ENCODE measurements around the gene HCN3. TPM values are rescaled to one million over a fixed set of nuclear protein-coding genes. Genes with fewer than 3 reads are reported as not detected.

Gene HCN3
- total RNA-seq, 1 experiment from 2014 or later = 7.7 TPM

DNA sequence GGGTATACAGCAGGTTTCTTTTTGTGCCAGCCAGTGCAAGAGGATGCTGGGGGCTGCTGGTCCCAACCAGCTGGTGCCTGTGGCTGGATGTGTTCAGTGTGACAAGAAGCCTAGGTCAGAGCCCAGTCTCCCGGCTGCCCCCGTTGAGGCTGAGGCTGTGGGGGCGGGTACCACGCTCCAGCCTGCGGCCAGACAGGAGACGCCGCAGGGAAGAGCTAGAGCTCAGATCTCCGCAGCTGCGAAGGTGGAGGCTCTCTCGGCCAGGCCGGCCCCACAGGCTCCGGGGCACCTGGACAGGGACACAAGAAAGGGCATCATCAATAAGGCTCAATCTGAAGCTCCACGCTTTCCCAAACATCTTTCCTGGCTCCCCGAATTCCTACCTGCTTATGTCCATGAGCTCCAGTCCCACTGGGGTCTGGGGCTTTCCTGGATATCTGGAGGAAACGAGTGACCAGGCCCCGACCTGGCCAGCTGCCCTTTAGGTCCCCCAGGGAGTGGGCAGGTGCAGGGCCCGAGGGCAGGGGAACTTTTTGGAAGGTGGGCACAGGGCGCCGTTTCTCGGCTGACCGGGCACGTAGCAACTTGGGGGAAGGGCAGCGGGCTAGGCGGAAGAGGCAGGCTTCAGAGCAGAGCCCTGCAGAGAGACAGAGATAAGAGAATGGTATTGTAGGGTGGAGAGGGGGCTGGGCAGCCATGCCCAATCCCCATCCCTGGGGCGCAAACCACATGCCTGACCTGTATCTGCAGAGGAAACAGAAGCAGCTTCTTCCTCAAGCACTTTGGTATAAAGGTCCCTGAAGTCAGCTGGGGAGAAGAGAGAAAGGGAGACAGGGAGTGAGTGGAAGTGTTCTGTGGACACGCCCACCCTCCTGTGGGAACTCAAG lies 29.4 kb upstream of the HCN3 start:
- H3K27me3 ChIP-seq (ENCODE audit: control insufficient read depth, insufficient read depth, low read length) = peaks cover 14% of the 10 kb centered on the region
- no peaks in the 10 kb centered on the region; the same call in none of the 2 replicates for H3K36me3 ChIP-seq (replicated peaks; ENCODE audit: control insufficient read depth, insufficient read depth, low read length)
- H3K4me3 ChIP-seq (ENCODE audit: insufficient read depth, low read depth, low read length) = no peak overlapping the region
- DNase-seq = peak; percentile 34

DNA sequence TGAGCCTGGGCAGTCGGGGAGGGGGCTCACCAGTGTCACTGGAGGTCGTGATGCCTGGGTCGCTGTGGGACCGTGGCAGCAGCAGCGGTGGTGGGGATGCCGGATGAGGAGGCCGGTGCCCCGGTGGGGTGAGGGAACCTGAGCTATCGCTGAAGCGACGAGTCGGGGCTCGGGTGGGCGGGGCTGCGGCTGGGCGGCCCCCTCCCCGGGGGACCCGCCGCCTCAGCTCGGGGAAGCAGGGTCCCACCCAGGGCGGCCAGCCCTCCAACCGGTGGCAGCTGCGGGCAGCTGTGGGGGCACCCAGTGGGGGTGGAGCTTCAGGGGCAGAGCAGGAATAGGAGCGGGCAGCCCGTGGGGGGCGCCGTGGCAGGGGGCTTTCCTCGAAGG lies 27.0 kb upstream of the HCN3 start:
- peak; percentile 90 for DNase-seq
- Histone ChIP-seq H3K27me3 (ENCODE audit: control insufficient read depth, insufficient read depth, low read length) (peaks cover 26% of the 10 kb centered on the region), H3K4me3 (ENCODE audit: insufficient read depth, low read depth, low read length) (peak overlapping the region; percentile 82), H3K36me3 (replicated peaks; ENCODE audit: control insufficient read depth, insufficient read depth, low read length) (no peaks in the 10 kb centered on the region; the same call in none of the 2 replicates)

DNA sequence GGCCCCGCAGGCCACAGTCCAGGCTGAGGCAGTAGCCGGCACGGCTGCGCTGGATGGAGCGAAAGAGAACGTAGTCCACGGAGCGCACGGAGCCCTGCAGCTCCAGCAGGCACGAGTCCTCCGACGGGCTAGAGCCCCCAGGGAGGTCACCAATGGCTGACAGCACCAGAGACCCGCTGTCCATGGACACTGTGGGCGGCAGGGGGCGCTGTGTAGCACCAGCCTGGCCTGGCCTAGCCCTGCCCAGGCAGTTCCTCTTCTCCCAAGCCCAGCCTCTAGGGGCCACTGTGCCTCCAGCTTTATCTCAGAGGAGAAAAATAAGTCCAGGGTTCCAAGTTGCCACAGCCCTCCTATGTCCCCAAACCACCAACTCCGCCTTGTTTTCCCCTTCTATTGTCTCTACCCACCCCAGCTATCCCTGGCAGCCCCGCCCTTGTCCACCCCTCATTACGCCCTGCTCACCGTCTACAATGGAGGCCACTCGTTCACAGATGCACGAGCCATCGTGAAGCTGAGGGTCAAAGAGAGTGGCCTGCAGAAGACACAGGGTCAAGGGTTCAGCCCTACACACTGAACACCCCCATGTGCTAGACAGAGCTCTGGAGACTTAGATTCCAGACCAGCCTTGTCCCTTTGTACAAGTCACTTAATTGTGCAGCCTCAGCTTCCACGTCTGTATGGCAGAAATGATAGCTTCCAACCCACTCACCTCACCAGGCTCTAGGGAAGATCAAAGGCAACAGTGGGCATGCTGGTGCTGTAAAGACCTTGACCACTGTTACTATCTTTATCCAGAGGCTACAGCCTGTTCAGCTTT lies 26.4 kb upstream of the HCN3 start:
- no peaks in the 10 kb centered on the region; the same call in none of the 2 replicates for H3K36me3 ChIP-seq (replicated peaks; ENCODE audit: control insufficient read depth, insufficient read depth, low read length)
- peak; percentile 99 for DNase-seq
- peak overlapping the region; percentile 82 for H3K4me3 ChIP-seq (ENCODE audit: insufficient read depth, low read depth, low read length)
- H3K27me3 ChIP-seq (ENCODE audit: control insufficient read depth, insufficient read depth, low read length) = peaks cover 24% of the 10 kb centered on the region

DNA sequence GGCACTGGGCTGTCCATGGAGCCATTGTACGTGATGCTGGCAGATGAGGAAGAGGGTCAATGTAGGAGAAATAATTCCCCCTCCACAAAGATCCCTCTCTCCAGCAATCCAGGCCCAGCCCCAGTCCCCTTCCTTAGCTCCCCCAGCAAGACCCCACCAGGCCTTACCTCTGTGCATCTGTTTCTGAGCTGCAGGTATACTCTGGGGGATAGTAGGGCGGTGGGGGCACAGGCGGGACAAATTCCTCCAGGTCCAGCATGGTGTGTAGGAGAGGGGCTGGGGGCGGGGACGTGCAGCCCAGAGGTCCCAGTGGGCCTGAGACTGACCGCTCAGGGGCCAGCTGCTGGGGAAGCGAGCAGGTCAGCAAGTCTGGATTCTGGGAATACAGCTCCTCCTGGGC lies 25.7 kb upstream of the HCN3 start:
- DNase-seq = no peak
- H3K36me3 ChIP-seq (replicated peaks; ENCODE audit: control insufficient read depth, insufficient read depth, low read length) = no peaks in the 10 kb centered on the region; the same call in none of the 2 replicates
- peaks cover 20% of the 10 kb centered on the region for H3K27me3 ChIP-seq (ENCODE audit: control insufficient read depth, insufficient read depth, low read length)
- H3K4me3 ChIP-seq (ENCODE audit: insufficient read depth, low read depth, low read length) = no peak overlapping the region

DNA sequence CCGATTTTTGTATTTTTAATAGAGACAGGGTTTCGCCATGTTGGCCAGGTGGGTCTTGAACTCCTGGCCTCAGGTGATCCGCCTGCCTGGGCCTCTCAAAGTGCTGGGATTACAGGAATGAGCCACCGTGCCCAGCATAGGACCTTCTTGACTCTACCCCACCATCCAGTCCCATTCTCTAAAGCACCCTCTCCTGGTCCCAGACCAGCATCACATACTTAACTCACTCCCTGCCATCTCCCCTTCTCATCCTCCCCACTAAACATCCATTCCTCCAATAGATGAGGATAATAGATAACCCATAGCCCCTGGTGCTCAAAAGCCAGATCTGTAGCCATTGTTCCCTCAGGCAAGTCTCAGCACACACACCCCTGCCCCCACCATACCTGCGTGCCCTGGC lies 24.1 kb upstream of the HCN3 start:
- H3K36me3 ChIP-seq (replicated peaks; ENCODE audit: control insufficient read depth, insufficient read depth, low read length) = no peaks in the 10 kb centered on the region; the same call in 1 of the 2 replicates
- H3K27me3 ChIP-seq (ENCODE audit: control insufficient read depth, insufficient read depth, low read length) = peaks cover 18% of the 10 kb centered on the region
- peak; percentile 68 for DNase-seq
- no peak overlapping the region for H3K4me3 ChIP-seq (ENCODE audit: insufficient read depth, low read depth, low read length)

DNA sequence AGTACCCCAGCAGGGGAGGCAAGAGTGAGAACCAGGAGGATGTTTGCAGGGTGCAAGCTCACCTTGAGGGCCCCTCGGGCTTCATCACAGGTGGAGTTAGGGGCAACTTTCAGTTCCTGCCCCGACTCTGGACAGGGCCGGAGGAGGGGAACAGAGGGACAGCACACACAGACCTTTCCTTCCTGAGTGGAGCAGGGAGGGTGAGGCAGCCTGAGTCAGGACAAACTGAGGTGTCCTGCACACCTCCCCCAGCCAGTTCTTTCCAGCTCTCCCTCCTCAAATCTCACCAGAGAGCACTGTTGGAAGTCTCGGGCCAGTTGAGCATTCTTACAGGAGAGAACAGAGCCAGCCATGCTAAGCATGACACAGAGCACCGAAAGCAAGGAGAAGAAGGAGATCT lies 23.5 kb upstream of the HCN3 start:
- Histone ChIP-seq H3K27me3 (ENCODE audit: control insufficient read depth, insufficient read depth, low read length) (peaks cover 18% of the 10 kb centered on the region), H3K4me3 (ENCODE audit: insufficient read depth, low read depth, low read length) (no peak overlapping the region)
- DNase-seq = no peak

DNA sequence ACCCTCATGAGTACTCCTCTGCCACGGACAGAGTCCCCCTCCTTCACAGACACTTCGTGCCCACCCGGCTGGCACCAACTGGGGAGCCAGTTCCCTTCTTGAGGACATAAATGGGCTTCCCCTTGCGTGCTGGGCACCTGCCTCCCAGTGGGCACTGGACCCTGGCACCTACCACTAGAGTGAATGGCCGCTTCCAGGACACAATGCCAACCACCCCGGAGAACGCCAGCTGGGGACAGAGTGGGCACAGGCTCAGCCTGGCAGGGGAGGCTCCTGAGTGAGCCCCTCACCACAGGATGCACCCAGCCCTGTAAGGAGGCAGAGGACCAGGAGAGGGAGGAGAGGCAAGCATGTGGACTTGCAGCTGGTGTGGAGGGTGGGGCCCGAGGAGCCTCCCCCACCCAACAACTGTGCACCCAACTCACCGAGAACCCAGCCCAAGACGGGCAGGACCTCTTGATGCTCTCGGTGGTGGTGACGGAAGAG lies 23.0 kb upstream of the HCN3 start:
- Histone ChIP-seq H3K4me3 (ENCODE audit: insufficient read depth, low read depth, low read length) (peak overlapping the region; percentile 87), H3K36me3 (replicated peaks; ENCODE audit: control insufficient read depth, insufficient read depth, low read length) (no peaks in the 10 kb centered on the region; the same call in 1 of the 2 replicates), H3K27me3 (ENCODE audit: control insufficient read depth, insufficient read depth, low read length) (peaks cover 18% of the 10 kb centered on the region)
- no peak for DNase-seq

More for the DNA sequence above, 23.5 kb upstream of the HCN3 start:
- H3K36me3 ChIP-seq (replicated peaks; ENCODE audit: control insufficient read depth, insufficient read depth, low read length) = no peaks in the 10 kb centered on the region; the same call in 1 of the 2 replicates

DNA sequence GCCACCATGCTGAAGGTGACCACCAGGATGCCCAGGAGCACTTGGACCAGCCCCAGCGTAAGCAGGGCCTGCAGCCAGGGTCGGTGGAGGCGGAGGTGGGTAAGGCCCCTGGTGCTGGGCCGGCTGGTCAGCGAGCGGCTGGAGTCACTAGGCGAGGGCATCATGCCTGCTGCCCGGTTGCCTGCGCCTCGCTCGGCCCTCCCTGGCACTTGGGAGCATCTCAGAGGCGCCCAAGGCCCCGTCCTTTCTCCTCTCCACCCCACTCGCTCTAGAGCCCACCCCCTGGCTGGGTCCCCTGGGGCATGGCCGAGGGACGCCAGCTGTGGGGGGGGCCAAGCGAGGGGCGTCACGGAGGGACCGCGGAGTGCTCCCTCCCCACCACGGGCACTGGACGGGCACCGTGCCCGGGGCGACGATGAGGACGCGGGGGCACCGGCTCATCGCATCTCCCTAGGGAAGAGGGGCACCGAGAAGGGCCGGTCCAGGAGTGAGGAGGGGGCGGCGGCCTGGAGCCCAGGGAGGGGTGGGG lies 22.5 kb upstream of the HCN3 start:
- H3K27me3 ChIP-seq (ENCODE audit: control insufficient read depth, insufficient read depth, low read length) = peaks cover 18% of the 10 kb centered on the region
- DNase-seq = peak; percentile 79
- H3K4me3 ChIP-seq (ENCODE audit: insufficient read depth, low read depth, low read length) = peak overlapping the region; percentile 87
- no peaks in the 10 kb centered on the region; the same call in 1 of the 2 replicates for H3K36me3 ChIP-seq (replicated peaks; ENCODE audit: control insufficient read depth, insufficient read depth, low read length)

DNA sequence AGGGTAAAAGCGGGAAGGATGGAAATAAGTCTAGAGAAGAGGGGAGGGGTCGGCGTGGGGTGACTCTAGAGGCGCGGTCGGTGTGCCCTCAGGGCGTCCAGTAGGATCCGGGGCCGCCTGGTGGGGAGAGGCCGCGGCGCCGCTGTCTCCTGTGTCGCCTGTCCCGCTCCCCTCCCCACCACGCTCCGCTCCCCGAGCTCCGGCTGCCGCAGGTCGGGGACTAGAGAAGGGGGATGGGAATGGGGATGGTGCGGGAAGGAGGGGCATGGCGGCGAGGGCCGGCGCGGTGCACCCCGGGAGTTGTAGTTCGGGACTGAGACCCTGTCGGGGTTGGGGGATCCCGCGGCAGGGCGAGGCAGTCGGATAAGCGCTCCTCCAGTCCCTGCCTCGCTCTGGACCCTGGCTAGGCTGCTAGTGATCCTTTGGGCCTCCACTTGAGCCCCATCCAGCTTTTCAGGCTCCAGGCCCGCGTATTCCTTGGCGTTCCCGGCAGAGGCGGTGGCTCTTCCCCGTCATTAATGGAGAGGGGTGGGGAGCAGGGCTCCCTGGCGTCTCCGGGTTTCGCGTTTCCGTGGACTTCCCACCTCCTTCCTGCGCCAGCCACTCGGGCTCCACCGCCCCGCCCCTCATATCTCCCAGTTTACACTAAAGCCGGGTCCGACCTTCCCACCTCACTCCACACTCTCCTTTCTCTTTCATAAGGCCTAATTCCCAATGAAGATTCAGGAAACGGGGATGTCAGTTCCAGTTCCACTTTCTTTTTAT lies 21.8 kb upstream of the HCN3 start, which contains the start of gene ENTREP3:
ENTREP3 (minus strand) TSS at position 241 of the 765 bp plus-strand sequence. CDS start 606 bp downstream, outside the sequence.
- DNase-seq = peak; percentile 99

DNA sequence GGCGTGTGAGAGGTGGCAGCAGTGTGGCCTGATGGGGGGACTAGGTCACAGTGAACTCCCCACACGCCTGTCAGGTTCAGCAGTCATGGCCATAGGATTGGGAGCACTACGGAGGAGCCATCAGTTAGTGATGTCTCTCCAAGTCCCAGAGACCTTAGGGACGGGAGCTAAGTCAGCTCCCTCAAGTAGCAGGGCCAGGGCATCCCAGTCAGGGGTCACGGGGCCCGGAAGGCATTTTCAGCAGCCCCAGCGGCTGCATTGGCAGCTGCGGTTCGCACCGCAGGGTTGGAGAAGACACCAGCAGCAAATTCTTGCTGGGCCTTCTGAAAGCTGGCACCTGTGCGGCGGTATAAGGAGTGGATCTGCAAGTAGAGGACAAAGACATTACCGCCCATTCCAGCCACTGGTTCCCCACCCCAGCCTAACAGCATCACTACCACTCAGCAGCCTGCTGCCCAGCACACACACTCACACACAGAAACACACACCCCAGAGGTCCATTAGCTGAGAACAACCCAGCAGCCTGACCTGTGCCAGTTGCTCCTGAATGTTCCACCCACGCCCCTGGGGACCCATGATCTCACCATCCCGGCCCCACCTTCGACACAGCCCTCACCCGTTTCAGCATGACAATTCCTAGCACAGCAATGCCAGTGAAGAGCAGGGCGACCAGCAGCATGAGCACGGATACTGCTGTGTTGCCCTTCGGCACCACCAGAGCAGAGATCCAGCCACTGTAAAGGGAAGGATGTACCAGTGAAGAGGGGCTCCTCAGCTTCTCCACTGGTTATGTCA lies 21.0 kb upstream of the HCN3 start:
- H3K4me3 ChIP-seq (ENCODE audit: insufficient read depth, low read depth, low read length) = peak overlapping the region; percentile 87
- H3K36me3 ChIP-seq (replicated peaks; ENCODE audit: control insufficient read depth, insufficient read depth, low read length) = no peaks in the 10 kb centered on the region; the same call in 1 of the 2 replicates
- peak; percentile 63 for DNase-seq
- peaks cover 14% of the 10 kb centered on the region for H3K27me3 ChIP-seq (ENCODE audit: control insufficient read depth, insufficient read depth, low read length)

More for the DNA sequence above, 21.8 kb upstream of the HCN3 start, which contains the start of gene ENTREP3:
- Histone ChIP-seq H3K36me3 (replicated peaks; ENCODE audit: control insufficient read depth, insufficient read depth, low read length) (no peaks in the 10 kb centered on the region; the same call in 1 of the 2 replicates), H3K4me3 (ENCODE audit: insufficient read depth, low read depth, low read length) (peak within 1 kb of the TSS; percentile 87), H3K27me3 (ENCODE audit: control insufficient read depth, insufficient read depth, low read length) (peaks cover 14% of the 10 kb centered on the region)

DNA sequence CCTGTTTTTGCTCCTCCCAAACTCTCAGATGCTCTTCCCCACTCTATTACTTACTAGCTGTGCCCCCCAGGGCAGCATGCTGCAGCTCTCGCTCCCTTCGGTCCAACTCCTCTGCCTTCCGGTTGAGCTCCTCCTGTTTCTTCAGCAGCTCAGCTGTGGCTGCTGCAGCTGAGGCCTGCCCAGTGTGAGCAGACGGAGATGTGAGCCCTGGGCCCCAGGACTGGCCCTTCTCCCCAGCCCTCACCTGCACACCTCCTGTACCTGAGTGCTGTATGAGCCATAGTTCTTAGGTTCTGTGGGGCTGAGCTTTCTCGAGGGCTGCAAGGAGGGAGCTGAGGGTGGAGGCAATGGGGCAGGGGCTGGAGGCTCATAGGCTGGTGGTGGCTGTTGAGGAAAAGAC lies 17.0 kb upstream of the HCN3 start:
- no peak overlapping the region for H3K4me3 ChIP-seq (ENCODE audit: insufficient read depth, low read depth, low read length)
- no peak for DNase-seq
- peaks cover 17% of the 10 kb centered on the region for H3K36me3 ChIP-seq (replicated peaks; ENCODE audit: control insufficient read depth, insufficient read depth, low read length)

DNA sequence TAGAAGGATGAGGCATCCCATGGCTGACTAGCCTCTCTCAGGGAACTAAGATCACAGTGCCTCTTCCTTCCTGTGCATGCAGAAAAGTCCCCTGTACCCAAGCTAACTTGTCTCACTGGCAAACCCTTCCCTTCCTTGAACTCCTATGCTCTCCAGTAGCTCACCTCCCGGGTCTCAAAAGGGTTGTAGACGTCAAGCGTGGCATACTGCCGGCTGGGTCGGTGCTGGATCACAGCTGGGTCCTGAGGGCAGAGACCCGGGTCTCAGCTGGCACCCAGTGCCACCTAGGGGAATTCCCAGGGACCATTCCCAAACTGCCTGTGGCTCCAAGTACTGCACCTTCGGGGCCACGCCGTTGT lies 15.8 kb upstream of the HCN3 start:
- H3K27me3 ChIP-seq (ENCODE audit: control insufficient read depth, insufficient read depth, low read length) = no peaks in the 10 kb centered on the region
- H3K36me3 ChIP-seq (replicated peaks; ENCODE audit: control insufficient read depth, insufficient read depth, low read length) = peaks cover 26% of the 10 kb centered on the region
- DNase-seq = no peak
- H3K4me3 ChIP-seq (ENCODE audit: insufficient read depth, low read depth, low read length) = peak overlapping the region; percentile 91

More for the DNA sequence above, 17.0 kb upstream of the HCN3 start:
- H3K27me3 ChIP-seq (ENCODE audit: control insufficient read depth, insufficient read depth, low read length) = no peaks in the 10 kb centered on the region

Data from H7 (cell line).